ENCODE data around the gene SIK3. TPM values are rescaled to one million over a fixed set of nuclear protein-coding genes. Genes with fewer than 3 reads are reported as not detected.

The SIK3 gene
- total RNA-seq, 2 donors from 2014 or later = 26.7 to 28.0 TPM

DNA sequence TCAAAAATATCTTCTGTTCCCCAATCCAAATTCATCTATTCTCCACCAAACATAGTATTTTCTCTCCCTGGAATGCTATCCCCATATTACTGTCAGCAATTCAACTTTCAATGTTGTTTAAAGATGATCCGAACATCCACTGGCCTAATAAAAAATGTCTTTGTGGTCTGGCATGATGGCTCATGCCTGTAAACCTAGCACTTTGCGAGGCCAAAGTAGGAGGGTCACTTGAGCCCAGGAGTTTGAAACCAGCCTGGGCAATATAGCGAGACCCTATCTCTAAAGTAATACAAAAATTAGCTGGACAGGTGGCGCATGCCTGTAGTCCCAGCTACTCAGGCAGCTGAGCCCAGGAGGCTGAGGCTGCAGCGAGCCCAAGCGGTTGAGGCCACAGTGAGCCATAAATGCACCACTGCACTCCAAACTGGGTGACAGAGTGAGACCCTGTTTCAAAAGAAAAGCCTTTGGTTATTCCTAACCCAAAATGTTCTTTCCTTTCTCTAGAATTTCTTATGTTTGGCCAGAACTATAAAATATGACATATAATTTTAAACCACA lies 29.8 kb downstream of the SIK3 start:
- Histone ChIP-seq H3K4me3 (no peak overlapping the region), H3K36me3 (no peaks in the 10 kb centered on the region), H3K9ac (ENCODE audit: low read depth in 2 of 2, low read length in 2 of 2) (no peak overlapping the region), H3K27ac (no peak overlapping the region), H3K4me1 (peaks cover 10% of the 10 kb centered on the region), H3K27me3 (no peaks in the 10 kb centered on the region), H3K9me3 (no peaks in the 10 kb centered on the region)
- TF ChIP-seq, protein P1, sequence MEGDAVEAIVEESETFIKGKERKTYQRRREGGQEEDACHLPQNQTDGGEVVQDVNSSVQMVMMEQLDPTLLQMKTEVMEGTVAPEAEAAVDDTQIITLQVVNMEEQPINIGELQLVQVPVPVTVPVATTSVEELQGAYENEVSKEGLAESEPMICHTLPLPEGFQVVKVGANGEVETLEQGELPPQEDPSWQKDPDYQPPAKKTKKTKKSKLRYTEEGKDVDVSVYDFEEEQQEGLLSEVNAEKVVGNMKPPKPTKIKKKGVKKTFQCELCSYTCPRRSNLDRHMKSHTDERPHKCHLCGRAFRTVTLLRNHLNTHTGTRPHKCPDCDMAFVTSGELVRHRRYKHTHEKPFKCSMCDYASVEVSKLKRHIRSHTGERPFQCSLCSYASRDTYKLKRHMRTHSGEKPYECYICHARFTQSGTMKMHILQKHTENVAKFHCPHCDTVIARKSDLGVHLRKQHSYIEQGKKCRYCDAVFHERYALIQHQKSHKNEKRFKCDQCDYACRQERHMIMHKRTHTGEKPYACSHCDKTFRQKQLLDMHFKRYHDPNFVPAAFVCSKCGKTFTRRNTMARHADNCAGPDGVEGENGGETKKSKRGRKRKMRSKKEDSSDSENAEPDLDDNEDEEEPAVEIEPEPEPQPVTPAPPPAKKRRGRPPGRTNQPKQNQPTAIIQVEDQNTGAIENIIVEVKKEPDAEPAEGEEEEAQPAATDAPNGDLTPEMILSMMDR (IDR thresholded peaks at IDR 0.05) = no peak
- intact Hi-C loops (cut with DNase I) = no loop called here
- no peak for DNase-seq

DNA sequence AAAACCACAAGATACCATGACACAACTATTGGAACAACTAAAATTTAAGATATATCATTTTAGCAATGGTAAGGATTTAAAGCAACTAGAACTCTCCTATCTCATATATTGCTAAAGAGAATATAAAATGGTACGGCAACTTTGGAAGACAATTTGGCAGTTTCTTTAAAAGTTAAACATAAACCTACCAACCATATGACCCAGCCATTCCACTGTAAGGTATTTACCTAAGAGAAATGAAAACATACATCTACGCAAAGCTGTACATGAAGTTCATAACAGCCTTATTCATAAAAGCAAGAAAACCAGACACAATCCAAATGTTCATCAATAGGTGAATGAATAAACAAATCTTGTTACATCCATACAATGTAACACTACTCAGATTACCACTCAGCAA lies 31.3 kb downstream of the SIK3 start:
- TF ChIP-seq, protein P1 (IDR thresholded peaks at IDR 0.05) = no peak
- Histone ChIP-seq H3K4me1 (peaks cover 3% of the 10 kb centered on the region), H3K27ac (no peak overlapping the region)

DNA sequence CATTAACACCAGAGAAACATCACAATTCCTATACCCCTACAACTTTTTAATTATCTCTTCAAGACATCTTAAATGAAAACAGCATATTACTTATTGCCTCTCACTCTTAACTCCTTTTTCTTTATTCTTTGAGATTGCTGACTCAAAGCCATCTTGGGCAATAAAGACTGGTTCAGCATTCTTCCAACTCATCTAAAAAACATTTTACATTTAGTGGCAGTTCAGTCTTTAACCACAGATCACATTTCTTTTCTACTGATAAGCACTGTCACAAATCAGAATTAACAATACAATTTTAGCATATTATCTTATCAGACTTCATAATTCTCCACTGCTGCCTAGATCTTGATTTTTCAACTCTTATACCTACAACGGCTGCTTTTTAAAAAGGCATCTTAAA lies 34.0 kb downstream of the SIK3 start:
- TF ChIP-seq, protein P1 (IDR thresholded peaks at IDR 0.05) = no peak
- DNase-seq = no peak
- intact Hi-C loops (cut with DNase I) = no loop called here
- Histone ChIP-seq H3K27me3 (no peaks in the 10 kb centered on the region), H3K9me3 (no peaks in the 10 kb centered on the region), H3K27ac (no peak overlapping the region), H3K9ac (ENCODE audit: low read depth in 2 of 2, low read length in 2 of 2) (no peak overlapping the region), H3K36me3 (no peaks in the 10 kb centered on the region), H3K4me3 (no peak overlapping the region), H3K4me1 (peaks cover 3% of the 10 kb centered on the region)

More for the DNA sequence above, 31.3 kb downstream of the SIK3 start:
- Histone ChIP-seq H3K9ac (ENCODE audit: low read depth in 2 of 2, low read length in 2 of 2) (no peak overlapping the region), H3K27me3 (no peaks in the 10 kb centered on the region), H3K9me3 (no peaks in the 10 kb centered on the region), H3K36me3 (no peaks in the 10 kb centered on the region), H3K4me3 (no peak overlapping the region)
- intact Hi-C loops (cut with DNase I) = no loop called here
- no peak for DNase-seq

DNA sequence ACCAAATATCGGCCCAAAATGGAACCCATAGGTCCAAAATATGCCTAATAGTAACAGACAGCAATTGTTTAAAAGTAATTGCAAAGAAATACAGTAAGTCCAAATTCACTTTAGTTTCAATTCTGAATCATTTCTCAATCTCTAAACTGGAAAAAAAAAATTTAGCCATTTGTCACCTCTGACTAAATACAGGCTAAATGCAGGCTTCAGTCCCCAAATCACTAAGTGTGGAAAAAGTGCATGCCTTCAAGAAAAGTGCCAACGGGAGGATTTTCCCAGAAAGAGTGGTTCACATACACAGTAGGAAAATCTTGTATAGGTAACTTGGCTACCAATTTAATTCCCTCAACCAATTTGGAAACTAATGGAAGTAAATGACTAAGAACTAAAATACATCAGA lies 35.7 kb downstream of the SIK3 start:
- TF ChIP-seq, protein P1 (IDR thresholded peaks at IDR 0.05) = no peak
- H3K36me3 ChIP-seq = no peaks in the 10 kb centered on the region
- H3K4me3 ChIP-seq = no peak overlapping the region
- H3K9me3 ChIP-seq = no peaks in the 10 kb centered on the region
- DNase-seq = no peak
- intact Hi-C loops (cut with DNase I) = no loop called here
- no peak overlapping the region for H3K27ac ChIP-seq
- no peak overlapping the region for H3K9ac ChIP-seq (ENCODE audit: low read depth in 2 of 2, low read length in 2 of 2)
- peaks cover 3% of the 10 kb centered on the region for H3K4me1 ChIP-seq
- H3K27me3 ChIP-seq = no peaks in the 10 kb centered on the region

DNA sequence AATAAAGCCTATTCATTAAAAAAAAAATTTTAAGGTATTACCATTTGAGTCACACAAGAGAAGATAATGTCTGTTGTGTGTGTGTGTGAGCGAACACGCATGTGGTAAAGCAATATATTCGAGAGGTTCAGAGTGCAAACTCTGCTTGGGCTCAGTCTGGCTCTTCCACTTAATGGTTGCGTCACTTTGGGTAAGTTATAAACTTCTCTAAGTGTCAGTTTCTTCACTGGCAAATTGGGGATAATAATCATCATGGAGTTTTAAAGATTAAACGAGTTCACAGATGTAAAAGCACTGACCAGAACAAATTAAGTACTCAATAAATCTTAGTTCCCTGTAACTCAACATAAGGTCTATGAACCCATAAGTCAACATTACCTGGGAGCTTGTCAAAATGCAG lies 37.0 kb downstream of the SIK3 start:
- DNase-seq = no peak
- Histone ChIP-seq H3K4me1 (no peaks in the 10 kb centered on the region), H3K9ac (ENCODE audit: low read depth in 2 of 2, low read length in 2 of 2) (no peak overlapping the region), H3K27me3 (no peaks in the 10 kb centered on the region), H3K9me3 (no peaks in the 10 kb centered on the region), H3K4me3 (no peak overlapping the region), H3K27ac (no peak overlapping the region), H3K36me3 (no peaks in the 10 kb centered on the region)
- TF ChIP-seq, protein P1 (IDR thresholded peaks at IDR 0.05) = no peak
- intact Hi-C loops (cut with DNase I) = no loop called here
